HG03442 (cell line): ENCODE data around the gene ADTRP.

Experiments
- ATAC-seq: cut with Tn5 transposase; IDR thresholded peaks from one replicate; pipeline ENCODE4 v1.9.1; 2021; ENCODE audit warnings: mild to moderate bottlenecking, moderate library complexity; ENCODE audit not compliant: unreplicated experiment

The ADTRP gene

DNA sequence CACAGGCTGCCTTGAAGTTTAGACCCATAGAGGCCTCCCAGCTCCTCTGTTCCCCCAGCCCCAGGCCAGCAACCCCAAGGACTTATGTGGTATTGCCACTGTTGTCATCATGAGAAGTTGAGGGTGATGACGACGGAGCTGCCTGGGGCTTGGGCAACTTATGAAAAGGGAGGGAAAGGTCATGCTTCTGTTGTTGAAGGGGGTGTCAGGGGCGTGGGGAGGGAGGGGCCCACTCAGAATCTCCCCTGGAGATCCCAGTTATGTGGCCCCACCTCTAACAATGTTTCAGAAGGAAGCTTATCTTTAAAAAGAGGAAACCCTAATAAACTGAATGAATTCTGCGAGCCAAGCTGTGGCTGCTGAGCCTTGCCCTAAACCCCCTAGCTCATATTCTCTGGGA is 4.2 kb downstream of the ADTRP start:
- no peak for ATAC-seq

DNA sequence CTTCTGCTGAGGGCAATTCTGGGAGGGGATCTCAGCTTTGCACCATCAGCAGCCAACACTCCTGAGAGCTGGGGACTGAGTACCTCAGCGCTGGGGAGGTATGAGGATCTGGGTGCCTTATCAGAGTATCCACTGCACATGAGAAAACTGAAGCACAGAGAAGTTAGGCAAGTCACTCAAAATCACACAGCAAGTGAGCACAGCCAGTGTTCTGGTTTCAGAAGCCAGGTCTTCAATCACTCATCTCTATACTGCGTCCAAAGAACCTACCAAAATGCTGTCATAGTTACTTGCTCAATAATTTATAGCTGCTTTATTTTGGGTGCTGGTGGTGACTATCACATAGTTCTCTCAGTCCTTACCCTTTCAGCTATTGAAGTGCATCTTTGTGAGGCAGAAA is 5.0 kb downstream of the ADTRP start:
- ATAC-seq: no peak

DNA sequence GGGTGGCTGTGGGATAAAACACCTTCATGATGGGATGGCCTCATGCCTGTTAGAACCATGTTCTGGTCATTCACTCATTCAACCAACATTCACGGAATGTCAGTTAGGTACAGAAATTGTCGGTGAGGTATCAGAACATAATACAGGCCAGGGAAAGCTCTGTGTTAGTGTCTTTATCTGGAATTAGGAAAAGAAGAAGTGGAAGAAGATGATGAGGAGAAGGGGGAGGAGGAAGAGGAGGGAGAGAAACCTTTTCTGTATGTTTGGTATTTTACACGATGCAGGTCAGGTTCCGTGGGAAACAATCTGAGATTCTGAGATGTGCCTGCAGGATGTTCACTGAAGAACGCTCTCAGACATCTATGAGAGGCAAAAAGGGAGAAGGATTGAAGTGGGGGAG is 5.6 kb downstream of the ADTRP start:
- no peak for ATAC-seq

DNA sequence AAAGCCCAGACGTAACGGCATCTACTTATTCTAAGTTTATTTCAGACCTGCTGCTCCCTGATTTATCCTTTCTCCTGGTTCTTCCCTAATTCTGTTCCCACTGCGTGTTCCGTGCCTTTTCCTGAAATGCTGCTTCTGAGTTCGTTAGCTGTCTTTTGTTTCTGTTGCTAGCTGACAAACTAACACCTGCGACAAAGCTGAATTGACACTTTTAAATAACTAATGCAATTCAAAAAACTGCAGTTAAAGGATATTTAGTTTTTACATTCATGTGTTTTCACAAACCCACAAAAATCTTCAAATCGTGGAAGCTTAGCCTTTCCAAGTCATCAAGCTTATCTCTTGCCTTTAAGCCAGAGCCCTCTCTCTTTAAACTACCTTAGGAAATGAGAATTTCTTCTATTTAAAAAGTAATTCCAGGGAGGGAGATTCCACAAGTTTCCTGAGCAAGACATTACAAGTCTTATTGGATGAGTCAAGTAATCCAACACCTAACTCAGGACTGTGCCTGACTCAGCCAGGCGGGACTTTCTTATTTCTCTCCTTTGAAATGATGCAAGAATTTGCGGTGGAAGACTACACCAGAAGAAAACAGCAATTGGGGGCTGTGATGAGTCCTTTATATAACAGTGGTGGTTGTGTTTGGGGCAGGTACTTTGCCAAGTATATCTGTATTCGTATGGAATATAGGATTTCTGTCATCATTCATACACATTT is 6.3 kb downstream of the ADTRP start:
- no peak for ATAC-seq

DNA sequence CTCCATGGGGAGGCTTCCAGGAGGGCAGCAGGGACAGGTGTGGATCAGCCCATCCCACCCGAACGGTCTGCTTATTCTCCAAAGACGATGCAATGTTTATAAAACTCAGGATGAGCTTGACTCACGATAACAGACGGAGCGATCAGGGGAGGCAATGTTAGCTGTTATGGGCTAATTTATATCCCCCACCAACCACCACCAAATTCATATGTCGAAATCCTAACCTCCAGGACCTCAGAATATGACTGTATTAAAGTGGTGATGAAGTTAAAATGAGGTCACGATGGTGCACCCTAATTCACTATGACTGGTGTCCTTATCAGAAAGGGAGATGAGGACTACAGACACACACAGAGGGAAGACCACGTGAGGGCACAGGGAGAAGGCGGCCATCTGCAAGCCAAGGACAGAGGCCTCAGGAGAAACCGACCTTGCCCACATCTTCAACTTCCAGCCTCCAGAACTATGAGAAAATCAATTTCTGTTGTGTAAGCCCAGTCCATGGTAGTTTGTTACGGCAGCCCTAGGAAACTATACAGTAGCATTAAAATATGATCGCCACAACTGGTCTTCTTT is 7.0 kb downstream of the ADTRP start:
- ATAC-seq: no peak

DNA sequence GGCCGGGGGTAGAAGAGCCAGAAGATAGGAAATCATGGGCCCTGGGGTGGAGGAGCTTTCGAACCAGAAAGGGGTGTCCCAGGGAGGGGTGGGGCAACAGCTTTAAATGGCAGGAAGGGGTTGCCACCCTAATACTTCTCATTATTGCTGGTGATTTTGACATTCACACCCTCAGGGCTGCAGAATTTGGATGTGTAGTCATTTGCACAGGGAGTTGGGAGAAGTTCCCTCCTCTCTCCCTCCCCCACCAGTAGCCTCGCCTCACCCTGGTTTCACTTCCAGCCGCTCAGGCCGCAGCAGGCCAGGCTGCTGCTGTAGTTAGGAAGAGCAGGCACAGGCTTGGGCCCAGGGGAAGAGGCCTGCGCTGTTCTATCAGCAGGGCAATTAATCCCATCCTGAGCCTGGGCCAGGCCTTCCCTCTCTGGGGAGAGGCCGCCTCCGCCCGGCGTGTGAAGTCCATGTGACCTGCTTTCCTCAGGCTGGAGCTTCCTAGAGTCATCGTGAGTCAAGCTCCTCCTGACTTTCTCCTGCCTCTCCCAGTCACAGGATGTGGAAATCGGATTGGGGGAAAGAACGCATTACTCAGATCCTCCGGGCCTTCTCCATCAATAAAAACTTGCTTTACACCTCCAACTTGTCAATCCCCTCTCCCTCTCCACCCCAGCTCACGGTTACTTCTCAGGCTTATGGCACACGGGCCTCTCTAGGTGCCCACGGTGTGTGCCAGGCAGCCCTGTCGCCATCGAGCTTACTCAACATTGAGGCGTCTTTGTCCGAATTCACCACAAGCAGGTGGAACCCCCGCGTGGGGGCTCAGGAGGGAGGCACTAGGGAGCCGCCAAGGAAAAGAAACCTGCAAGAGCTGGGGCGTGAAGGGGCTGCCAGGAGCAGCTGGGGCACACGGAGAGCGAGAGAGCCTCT is 7.8 kb downstream of the ADTRP start:
- no peak for ATAC-seq

DNA sequence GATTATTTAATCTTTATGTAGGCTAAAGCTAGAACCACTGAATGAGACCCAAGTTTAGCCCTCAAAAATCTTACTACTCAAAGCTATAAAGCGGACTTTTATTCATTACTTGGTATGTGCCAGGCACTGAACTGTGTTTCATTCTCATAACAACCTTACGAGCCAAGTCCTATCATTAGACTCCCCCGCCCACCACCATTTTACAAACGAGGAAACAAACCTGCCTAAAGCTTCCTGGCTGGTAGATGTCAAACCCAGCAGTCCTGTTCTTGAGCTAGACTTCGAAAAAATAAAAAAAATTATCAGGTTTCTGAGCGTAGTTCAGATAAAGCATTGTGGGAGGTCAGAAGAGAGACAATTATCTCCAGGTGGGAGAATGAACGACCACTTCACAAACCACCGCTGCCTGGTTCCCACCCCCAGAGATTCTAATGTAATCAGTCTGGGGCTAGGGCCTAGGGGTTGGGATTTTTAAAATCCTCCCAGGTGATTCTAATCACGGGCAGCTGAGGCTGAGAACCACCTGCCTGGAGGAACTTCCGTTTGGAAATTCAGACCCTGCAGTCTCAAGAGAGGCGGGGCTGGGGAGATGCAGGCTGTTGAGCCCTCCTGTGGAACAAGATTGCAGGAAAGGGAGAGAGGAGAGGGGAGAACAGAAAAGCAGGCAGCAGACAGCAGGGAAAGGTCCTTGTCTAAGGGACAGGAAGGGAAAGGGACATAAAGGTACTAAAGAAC is 8.6 kb downstream of the ADTRP start:
- no peak for ATAC-seq

DNA sequence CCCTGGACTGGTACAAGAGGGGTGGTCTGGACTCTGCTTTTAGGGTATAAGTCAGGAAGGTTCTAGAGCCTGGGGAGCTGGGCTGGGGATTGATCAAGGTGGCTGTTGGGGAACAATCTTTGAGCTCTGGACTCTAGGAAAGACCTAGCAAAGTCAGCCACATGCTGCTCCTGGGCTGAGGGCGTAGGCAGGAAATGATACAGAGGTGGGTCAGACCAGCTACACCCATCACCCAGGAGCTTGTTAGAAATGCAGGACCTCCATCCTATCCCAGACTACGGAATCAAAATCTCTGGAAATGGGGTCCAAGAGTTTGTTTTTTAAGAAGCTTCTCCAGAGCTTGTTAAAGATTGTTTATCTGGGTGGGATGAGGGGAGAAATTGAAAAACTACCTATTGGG is 9.4 kb downstream of the ADTRP start:
- no peak for ATAC-seq

DNA sequence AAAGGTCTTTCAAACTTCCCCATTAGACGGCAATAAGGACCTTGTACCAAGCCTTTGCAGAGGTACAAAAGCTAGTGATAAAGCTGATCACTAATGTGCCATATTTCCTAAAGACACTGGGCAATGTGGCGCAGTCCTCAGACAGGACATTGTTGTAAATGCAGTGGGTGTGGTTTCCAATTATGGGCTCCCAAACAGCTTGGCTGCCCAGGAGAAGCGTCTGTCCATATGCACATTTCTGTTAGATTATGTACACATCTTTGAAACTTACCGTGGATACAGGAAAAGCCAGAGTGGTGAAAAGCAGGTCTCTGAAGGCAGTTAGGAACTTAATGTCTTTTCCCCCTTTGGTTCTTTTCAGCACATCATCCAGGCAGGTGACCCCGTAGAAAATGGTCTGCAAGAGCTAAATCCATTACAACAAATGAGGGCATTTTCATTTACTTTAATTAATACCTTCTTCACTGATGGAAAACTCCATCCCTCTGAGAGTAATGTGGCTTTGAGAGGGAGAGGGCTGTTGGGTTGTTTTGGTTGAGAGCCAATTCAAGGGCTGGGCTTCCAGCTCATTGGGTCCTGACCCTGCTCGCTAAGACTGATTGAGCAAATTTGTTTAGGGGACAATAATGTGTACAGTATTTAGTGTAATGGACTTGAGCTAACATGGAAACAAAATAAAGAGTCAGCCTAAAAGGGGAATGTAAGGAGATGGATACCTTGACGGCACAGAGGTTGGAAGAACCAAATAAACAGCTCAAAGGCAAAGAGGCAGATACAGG is 10.4 kb downstream of the ADTRP start:
- ATAC-seq: no peak

DNA sequence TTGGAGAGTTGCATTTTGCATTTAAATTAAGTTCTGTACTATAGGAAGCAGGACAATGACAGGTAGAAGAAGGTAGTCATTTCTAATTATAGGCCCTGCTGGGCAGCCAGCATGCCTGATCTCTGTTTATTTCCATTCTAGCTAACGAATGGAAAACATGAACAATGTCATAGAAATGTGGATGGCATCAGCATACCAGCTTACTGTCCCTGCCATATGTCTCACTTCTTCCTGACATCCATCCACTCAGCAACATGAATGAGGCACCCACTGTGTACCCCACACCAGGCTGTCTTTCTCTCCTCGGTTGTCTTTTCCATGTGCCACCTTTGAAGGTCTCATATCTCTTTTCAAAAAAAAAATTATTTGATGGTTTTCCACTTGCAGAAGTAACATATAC is 11.1 kb downstream of the ADTRP start:
- no peak for ATAC-seq

DNA sequence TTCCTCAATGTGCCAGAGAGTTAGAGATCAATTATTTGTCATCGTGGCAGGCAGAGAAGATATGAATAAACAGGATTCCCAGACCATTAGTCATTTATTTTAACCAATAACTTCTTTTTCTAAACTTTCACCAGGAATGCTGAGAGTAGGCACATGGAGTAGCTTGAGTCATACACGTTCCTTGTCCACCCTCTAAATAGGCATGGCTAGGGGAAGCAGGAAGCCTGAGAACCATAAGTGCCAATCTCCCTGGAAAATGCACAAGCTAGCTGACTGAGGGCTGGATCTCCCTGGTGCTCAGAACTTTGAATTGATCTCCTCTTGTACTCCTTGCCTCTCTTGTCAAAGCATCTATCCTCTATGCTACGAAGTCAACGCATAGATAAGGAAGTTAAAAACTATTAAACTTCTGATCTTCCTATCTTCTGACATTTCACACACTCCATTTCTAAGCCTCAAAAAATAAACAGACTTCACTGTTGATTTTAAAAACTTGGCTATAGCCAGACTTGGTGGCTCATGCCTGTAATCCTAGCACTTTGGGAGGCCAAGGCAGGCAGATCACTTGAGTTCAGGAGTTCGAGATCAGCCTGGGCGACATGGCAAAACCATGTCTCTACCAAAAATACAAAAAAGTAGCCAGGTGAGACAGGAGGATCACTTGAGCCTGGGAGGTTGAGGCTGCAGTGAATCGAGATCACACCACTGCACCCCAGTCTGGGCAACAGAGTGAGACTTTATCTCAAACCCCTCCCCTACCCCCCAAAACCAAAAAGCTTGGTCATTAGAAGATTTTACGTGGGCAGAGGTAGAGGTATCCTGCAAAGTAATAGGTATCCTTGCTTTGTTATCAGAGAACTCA is 11.8 kb downstream of the ADTRP start:
- no peak for ATAC-seq

DNA sequence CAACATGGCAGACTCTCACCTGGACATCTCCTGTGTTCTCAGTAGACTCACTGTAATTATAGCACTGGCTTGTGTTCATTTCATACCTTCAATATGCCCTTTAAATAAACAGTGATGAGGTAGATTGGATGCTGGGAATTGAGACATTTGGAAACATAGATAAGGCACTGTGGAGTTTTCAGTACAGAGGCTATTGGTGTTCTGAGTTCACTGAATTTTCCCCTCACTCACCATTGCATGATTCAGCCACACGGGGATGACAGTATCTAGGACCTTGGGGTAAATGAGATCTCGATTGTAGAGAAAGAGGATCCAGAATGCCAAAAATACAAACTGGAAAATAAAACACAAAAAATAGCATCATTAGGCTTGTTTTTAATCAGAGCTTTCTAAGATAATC is 12.6 kb downstream of the ADTRP start:
- no peak for ATAC-seq

DNA sequence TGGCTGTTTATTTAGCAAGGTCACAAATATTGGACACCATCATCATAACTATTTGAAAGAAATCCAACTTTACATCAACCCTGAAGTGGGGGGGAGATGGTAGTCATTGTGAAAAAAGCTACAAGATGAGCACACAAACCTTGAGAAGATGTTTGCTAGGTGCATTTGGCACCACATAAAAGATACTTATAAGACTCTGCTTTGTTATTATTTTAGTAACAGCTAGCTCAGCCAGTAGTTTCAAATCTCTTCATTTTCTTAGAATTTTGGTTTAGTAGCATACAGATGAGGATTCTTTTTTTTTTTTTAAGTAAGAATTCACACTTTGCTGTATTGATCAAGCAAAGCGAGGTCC is 14.4 kb downstream of the ADTRP start:
- ATAC-seq: no peak

DNA sequence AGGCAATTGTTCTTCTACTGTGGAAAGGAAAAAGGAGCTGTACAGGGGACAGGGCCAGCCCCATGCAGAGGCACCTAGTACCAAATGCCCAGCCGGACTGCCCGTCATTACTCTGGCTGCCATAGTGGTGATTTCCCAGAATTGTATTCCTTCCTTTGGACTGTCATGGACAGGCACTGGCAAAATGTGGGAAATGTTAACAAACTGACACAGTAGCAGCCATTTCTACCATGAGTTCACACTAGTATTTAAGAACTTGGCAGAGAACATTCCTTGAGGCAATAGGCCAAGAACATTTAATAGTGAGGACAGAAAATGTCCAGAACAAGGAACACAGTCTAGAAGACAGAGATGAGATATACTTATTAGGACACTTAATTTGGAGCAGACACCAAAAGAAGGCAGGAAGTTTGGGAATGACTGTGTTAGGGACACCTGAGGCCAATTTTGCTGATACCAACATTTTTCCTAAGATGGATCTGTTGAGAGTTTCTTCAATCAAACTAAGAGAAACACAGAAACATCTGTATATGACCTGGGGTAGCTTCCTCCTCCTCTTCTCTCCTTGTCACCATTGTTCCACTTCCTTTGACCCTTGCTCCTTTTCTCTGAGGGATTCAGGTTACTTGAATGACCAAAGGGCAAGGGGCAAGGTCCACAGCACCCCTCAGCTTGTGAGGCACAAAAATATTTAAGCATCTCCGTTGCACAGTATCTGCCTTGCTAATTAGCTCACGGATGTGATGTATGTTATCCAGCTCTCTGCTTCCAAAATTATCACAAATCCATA is 14.9 kb downstream of the ADTRP start:
- ATAC-seq: no peak

DNA sequence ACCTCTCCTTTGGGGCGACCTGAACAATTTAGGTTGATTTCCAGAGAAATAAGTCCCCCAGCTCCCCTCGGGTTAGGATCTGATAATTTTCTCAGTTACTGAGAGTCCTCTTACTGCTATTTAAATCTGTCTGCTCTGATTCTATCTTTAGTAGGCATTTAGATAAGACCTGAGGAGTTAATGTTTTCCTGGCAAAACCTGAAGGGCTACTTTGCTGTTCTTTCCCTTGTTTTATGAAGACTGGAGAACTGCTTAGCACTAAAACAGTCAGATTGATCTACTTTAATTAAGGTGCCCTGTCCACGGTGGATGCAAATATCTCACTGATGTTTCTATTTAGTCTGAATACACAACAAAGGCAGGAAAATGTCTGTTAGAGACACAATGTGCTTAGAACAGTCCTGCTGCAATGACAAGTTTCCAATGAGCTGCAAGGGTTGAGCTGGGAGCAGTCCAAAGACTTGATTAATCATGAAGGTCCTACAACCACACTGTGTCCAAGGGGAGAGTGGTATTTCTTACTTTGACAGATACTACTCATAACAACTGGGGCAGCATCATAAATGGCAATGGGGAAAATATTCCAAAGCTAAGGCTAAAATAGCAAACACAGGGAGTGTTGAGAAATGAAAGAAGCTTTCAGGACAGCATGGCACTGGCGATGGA is 15.7 kb downstream of the ADTRP start:
- no peak for ATAC-seq

DNA sequence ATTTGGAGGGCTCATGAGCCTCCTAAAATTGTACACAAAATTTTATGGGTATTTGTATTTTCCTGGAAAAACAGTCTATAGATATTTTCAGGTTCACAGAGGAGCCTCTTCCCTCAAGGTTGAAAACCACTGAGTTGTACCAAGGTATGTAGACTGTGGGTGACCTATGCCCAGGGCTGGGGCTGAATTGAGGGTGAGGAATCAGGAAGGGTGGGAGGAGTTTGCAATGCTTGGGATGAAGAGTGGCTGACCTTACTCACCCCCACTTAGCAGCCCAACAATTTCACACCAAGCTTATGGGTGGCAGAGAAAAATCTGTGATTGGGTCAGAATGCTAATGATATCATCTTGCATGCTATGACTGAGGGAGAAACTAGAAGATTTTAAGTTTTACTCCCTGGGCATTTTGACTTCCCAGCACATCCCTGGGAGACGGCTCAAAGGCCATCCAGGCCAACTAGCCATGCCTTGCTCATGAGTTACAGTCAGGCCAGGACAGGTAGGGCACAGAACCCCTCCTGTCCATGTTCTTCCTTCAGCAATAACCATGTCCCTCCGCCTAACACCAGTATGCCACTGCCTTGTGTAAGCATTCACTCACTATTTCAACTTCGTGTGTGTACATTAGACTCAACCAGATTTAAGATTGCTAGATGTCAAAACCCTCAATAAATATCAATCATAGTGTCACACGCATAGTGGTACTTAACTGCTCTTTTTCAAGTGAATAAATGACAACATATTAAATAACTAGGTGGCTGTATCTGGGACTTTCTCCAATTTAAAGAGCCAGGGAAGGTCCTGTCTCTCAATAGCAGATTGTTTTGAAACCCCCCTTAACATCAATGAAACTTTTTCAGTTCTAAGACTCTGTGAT is 16.6 kb downstream of the ADTRP start:
- no peak for ATAC-seq

DNA sequence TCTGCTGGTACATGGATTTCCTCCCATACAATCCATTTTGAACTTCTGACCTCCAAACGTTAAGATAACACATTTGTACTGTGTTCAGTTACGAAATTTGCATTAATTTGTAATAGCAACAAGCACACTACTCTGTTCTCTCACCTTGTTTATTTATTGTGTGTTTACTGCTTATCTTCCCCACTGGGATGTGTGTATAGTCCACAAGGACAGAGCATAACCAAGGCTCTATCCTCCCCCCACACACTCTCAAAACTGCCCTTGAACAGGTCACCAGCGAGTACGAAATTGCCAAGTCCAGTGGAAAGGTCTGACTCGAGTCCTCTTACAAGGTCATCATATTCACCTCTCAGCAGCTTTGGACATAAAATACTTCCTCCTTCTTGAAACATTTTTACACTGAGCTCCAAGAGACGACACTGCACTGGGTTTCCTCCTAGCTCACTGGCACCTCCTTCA is 18.6 kb downstream of the ADTRP start:
- ATAC-seq: no peak
